Upper lobe of left lung (tissue), 6 donors: ENCODE data around the gene CHRNB4. TPM values are rescaled to one million over a fixed set of nuclear protein-coding genes. Genes with fewer than 3 reads are reported as not detected.

Source experiments
- ATAC-seq, 2 donors: fragments of 200-7000 bp; cut with Tn5 transposase; one replicate each; pipeline ENCODE4 v1.9.1; 2022; ENCODE audit warnings: mild to moderate bottlenecking in 2 of 2, moderate library complexity in 2 of 2; ENCODE audit not compliant: low FRiP score in 2 of 2
- DNase-seq, 2 donors: peaks; one replicate each; pipeline ENCODE4 v3.0.0-alpha.2; 2019 to 2020
- H3K27ac ChIP-seq, 4 donors: fragments of 200-600 bp; sonication (generic); one replicate each; pipeline ENCODE4 v1.5.1; 2016 to 2019
- H3K27me3 ChIP-seq, 4 donors: fragments of 200-600 bp; sonication (generic); one replicate each; pipeline ENCODE4 v1.5.1; 2017 to 2019
- H3K36me3 ChIP-seq, 4 donors: fragments of 200-600 bp; sonication (generic); one replicate each; pipeline ENCODE4 v1.5.1; 2016 to 2019
- H3K4me1 ChIP-seq, 4 donors: fragments of 200-600 bp; sonication (generic); one replicate each; pipeline ENCODE4 v1.5.1; 2018 to 2019
- H3K4me3 ChIP-seq, 4 donors: fragments of 200-600 bp; sonication (generic); one replicate each; pipeline ENCODE4 v1.5.1; 2017 to 2019; ENCODE audit warnings: mild to moderate bottlenecking in 2 of 4, moderate library complexity in 1 of 4
- H3K9me3 ChIP-seq, 4 donors: fragments of 200-600 bp; sonication (generic); one replicate each; pipeline ENCODE4 v1.5.1; 2018 to 2019
- EP300 ChIP-seq, 4 donors: sonication (generic); formaldehyde crosslinking; IDR thresholded peaks; one replicate each; pipeline ENCODE4 v1.5.1; 2017; ENCODE audit warnings: antibody characterized with exemption in 4 of 4, control low read depth in 2 of 4
- POLR2A ChIP-seq, 4 donors: fragments of 450-650 bp; IDR thresholded peaks; one replicate each; pipeline ENCODE4 v1.5.1; 2016 to 2017; ENCODE audit warnings: antibody characterized with exemption in 4 of 4, mild to moderate bottlenecking in 2 of 4
- POLR2AphosphoS5 ChIP-seq, 2 donors: sonication (generic); formaldehyde crosslinking; IDR thresholded peaks; one replicate each; pipeline ENCODE4 v1.5.1; 2017; ENCODE audit warnings: antibody characterized with exemption in 2 of 2
- WGBS, 2 donors: methylation state at CpG; one replicate each; pipeline ENCODE4 v1.1.5; 2017 to 2018; 5-methylcytosine and 5-hydroxymethylcytosine counted together
- total RNA-seq, 6 donors: library from RNA; depleted of rRNA in 4 of 6; stranded (reverse); fragments of >200 nt in 4 of 6; gene quantifications; one replicate each; pipeline versions ENCODE4 v1.1.0 to v1.2.1, GENCODE V29; 2016 to 2021
- TF ChIP-seq, protein P1 (sequence below), 6 experiments: fragments of 450-650 bp in 4 of 6; fragments of 200-600 bp in 2 of 6; sonication (generic) in 2 of 6; IDR thresholded peaks; one replicate each; pipeline ENCODE4 v1.5.1; 2016 to 2019; ENCODE audit warnings: antibody characterized with exemption in 6 of 6
- donor health status: DM: no; HTN: no; CAD: no; lungs with moderate emphysema.
- donor health status: DM: no; HTN: yes; CAD: no; lungs with severe emphysema.

Gene CHRNB4
- total RNA-seq, 6 donors from 2014 or later, result not detected

DNA sequence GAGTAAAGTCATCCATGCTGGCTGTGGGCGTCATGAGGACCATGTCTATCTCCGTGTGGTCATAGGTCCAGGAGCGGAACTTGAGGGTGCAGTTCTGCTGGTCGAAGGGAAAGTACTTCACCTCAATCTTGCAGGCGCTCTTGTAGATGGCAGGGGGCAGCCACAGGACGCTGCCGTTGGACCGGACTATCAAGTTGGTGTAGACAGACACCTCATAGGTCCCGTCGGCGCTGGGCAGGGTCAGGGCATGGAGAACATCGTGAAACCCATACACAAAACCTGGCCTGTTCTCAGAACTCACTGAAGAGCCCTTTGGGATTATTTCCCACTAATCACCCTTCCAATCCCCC, 11.3 kb downstream of the CHRNB4 start:
- ATAC-seq (no peak), DNase-seq (peak in 1 of 2 donors; percentile 15)
- Histone ChIP-seq H3K27me3 (no peaks in the 10 kb centered on the region), H3K4me3 (no peak overlapping the region), H3K36me3 (no peaks in the 10 kb centered on the region), H3K27ac (no peak overlapping the region), H3K9me3 (peaks cover 0 to 7% (median 3%) of the 10 kb centered on the region in 4 donors), H3K4me1 (no peaks in the 10 kb centered on the region)
- TF ChIP-seq POLR2AphosphoS5 (IDR thresholded peaks at IDR 0.05) (no peak), POLR2A (IDR thresholded peaks at IDR 0.05) (no peak), EP300 (IDR thresholded peaks at IDR 0.05) (no peak)
- TF ChIP-seq, protein P1, sequence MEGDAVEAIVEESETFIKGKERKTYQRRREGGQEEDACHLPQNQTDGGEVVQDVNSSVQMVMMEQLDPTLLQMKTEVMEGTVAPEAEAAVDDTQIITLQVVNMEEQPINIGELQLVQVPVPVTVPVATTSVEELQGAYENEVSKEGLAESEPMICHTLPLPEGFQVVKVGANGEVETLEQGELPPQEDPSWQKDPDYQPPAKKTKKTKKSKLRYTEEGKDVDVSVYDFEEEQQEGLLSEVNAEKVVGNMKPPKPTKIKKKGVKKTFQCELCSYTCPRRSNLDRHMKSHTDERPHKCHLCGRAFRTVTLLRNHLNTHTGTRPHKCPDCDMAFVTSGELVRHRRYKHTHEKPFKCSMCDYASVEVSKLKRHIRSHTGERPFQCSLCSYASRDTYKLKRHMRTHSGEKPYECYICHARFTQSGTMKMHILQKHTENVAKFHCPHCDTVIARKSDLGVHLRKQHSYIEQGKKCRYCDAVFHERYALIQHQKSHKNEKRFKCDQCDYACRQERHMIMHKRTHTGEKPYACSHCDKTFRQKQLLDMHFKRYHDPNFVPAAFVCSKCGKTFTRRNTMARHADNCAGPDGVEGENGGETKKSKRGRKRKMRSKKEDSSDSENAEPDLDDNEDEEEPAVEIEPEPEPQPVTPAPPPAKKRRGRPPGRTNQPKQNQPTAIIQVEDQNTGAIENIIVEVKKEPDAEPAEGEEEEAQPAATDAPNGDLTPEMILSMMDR (IDR thresholded peaks at IDR 0.05), result no peak
- 90 to 92% methylated on average over 8 to 12 of the region's 12 CpGs for WGBS, 2 donors

DNA sequence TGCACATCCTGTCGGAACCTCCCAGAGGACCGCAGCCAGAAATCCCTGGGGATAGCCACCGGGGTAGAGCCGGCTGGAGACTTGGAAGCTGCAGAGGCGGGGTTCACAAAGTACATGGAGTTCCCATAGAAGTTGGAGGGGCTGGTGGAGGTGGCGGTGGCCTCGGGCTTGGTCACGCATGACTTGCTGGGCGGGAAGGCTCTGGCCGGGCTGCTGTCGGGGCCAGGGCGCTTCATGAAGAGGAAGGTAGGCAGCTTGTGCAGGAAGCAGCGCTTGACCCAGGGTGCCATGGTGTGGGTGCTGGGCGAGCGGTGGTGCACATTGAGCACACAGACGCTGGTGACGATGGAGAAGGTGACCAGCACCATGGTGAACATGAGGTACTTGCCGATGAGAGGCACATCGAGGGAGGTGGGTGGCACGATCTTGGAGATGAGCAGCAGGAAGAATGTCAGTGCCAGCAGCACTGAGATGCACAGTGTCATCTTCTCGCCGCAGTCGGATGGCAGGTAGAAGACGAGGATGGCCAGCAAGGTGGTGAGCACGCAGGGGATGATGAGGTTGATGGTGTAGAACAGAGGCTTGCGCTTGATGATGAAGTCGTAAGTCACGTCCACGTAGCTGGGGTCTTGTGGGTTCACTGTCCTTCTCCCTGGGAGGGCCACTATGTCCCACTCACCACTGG, 11.8 kb downstream of the CHRNB4 start:
- no peak for ATAC-seq
- TF ChIP-seq, protein P1 (IDR thresholded peaks at IDR 0.05), result no peak
- TF ChIP-seq EP300 (IDR thresholded peaks at IDR 0.05) (no peak), POLR2A (IDR thresholded peaks at IDR 0.05) (no peak), POLR2AphosphoS5 (IDR thresholded peaks at IDR 0.05) (no peak)
- Histone ChIP-seq H3K9me3 (peaks cover 0 to 7% (median 3%) of the 10 kb centered on the region in 4 donors), H3K27ac (no peak overlapping the region), H3K4me1 (no peaks in the 10 kb centered on the region), H3K27me3 (no peaks in the 10 kb centered on the region), H3K4me3 (no peak overlapping the region), H3K36me3 (no peaks in the 10 kb centered on the region)
- DNase-seq, result peak in 1 of 2 donors; percentile 16
- WGBS, 2 donors, result 90 to 91% methylated on average over 21 to 29 of the region's 29 CpGs

DNA sequence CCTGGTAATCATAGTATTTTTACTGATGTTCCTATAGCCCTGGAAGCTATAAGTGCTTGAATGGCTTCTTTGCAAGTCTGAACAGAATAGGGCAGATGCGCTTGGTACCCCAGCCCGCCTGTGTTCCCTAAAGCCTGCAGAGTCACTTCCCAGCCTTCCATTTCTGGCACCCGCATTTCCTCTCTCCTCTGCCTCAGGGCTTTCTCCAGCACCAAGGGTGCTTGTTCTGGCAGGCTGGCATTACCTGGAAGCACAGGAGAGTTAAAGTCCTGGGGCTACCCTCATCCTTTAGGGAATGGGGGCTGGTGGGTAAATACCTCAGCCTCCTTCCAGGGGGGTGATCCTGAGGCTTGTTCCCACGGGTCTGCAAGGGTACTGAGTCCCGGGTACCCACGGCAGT, 12.8 kb downstream of the CHRNB4 start:
- Histone ChIP-seq H3K27ac (no peak overlapping the region), H3K4me1 (no peaks in the 10 kb centered on the region), H3K4me3 (no peak overlapping the region), H3K9me3 (peaks cover 0 to 2% (median under 1%) of the 10 kb centered on the region in 4 donors), H3K36me3 (no peaks in the 10 kb centered on the region), H3K27me3 (no peaks in the 10 kb centered on the region)
- 68 to 82% methylated on average over 6 of the region's 6 CpGs for WGBS, 2 donors
- DNase-seq (peak in 1 of 2 donors; percentile 7), ATAC-seq (no peak)
- TF ChIP-seq, protein P1 (IDR thresholded peaks at IDR 0.05), result no peak
- TF ChIP-seq POLR2A (IDR thresholded peaks at IDR 0.05) (no peak), POLR2AphosphoS5 (IDR thresholded peaks at IDR 0.05) (no peak), EP300 (IDR thresholded peaks at IDR 0.05) (no peak)

DNA sequence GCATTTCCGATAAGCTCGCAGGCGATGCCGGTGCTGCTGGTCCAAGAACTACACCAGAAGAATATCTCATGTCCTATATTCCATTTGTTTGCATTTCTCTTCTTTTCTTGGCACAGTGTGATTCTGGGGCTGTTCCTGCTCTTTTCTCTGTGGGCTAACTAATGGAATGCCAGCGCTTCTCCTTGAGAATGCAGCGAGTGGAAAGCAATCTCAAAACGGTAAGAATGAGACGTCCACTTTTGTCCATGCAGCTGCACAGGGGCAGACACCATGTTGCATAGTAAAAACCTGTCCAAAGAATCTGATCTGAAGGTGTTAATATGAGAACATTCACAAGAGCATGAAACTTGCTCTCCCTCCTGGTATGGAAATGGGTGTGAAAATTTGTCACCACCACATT, 13.7 kb downstream of the CHRNB4 start:
- ATAC-seq (no peak), DNase-seq (peak in 1 of 2 donors; percentile 4)
- Histone ChIP-seq H3K27ac (no peak overlapping the region), H3K27me3 (no peaks in the 10 kb centered on the region), H3K4me3 (no peak overlapping the region), H3K4me1 (no peaks in the 10 kb centered on the region), H3K9me3 (no peaks in the 10 kb centered on the region), H3K36me3 (no peaks in the 10 kb centered on the region)
- TF ChIP-seq EP300 (IDR thresholded peaks at IDR 0.05), result no peak
- TF ChIP-seq POLR2A (IDR thresholded peaks at IDR 0.05), result no peak
- TF ChIP-seq, protein P1 (IDR thresholded peaks at IDR 0.05), result no peak
- no peak for TF ChIP-seq POLR2AphosphoS5 (IDR thresholded peaks at IDR 0.05)
- 74 to 80% methylated on average over 8 of the region's 8 CpGs for WGBS, 2 donors
